HEK293 (cell line): Measurements from ENCODE around the gene RAB3B.
"Not testable (repeated sequence)": the region's sequence is repeated elsewhere in the genome, so short reads cannot be mapped to it uniquely, and the experiment has no call there.

Source experiments
- CTCF ChIA-PET: fragments of 350-600 bp; formaldehyde crosslinking; extraction: SDS; loops from one replicate; lab custom pipeline; 2021; ENCODE audit warnings: antibody characterized with exemption; lab: Yijun Ruan, JAX
- POLR2A ChIA-PET: fragments of 300-600 bp; formaldehyde crosslinking; extraction: SDS; loops from one replicate; lab custom pipeline; 2020; ENCODE audit warnings: antibody characterized with exemption, inconsistent platforms; lab: Yijun Ruan, JAX
- H3K27ac ChIP-seq: fragments of 200-500 bp; sonication (Bioruptor generic); 2 replicates; pipeline ENCODE4 v1.5.1; 2014; ENCODE audit warnings: low read depth, low read length, control low read depth, inconsistent platforms; ENCODE audit errors: extremely low read depth
- H3K36me3 ChIP-seq, 2 experiments: fragments of 200-500 bp in 1 of 2; sonication (Bioruptor generic) in 1 of 2; 1 replicate in 1 of 2; 2 replicates in 1 of 2; pipeline ENCODE4 v1.5.1; 2014 to 2017; ENCODE audit warnings: inconsistent platforms in 2 of 2, low read length in 2 of 2; ENCODE audit not compliant: control insufficient read depth in 2 of 2, insufficient read depth in 1 of 2
- H3K4me1 ChIP-seq: fragments of 200-500 bp; sonication (Bioruptor generic); 2 replicates; pipeline ENCODE4 v1.5.1; 2014; ENCODE audit warnings: mild to moderate bottlenecking, low read length, inconsistent platforms; ENCODE audit not compliant: control insufficient read depth, insufficient read depth
- H3K4me3 ChIP-seq: 2 replicates; pipeline ENCODE4 v1.5.1; 2011; ENCODE audit warnings: low read depth, mild to moderate bottlenecking, control low read depth, low read length, moderate library complexity
- H3K9me3 ChIP-seq: fragments of 200-500 bp; sonication (Bioruptor generic); 2 replicates; pipeline ENCODE4 v1.5.1; 2014; ENCODE audit warnings: low read depth, low read length, inconsistent platforms; ENCODE audit not compliant: control insufficient read depth, insufficient read depth
- GLI4 ChIP-seq: fragments of 450-650 bp; formaldehyde crosslinking; IDR thresholded peaks from 2 replicates; pipeline ENCODE4 v1.5.1; 2016; ENCODE audit warnings: missing biosample characterization, missing genetic modification characterization
- GLIS1 ChIP-seq: fragments of 450-650 bp; formaldehyde crosslinking; IDR thresholded peaks from 2 replicates; pipeline ENCODE4 v1.5.1; 2016; ENCODE audit warnings: missing biosample characterization, missing genetic modification characterization
- GLIS2 ChIP-seq: fragments of 450-650 bp; formaldehyde crosslinking; IDR thresholded peaks from 2 replicates; pipeline ENCODE4 v1.5.1; 2016; ENCODE audit warnings: missing biosample characterization, missing genetic modification characterization
- HIC1 ChIP-seq: fragments of 450-650 bp; formaldehyde crosslinking; IDR thresholded peaks from 2 replicates; pipeline ENCODE4 v1.5.1; 2016; ENCODE audit warnings: missing biosample characterization, missing genetic modification characterization
- INSM2 ChIP-seq: fragments of 450-650 bp; formaldehyde crosslinking; IDR thresholded peaks from 2 replicates; pipeline ENCODE4 v1.5.1; 2016; ENCODE audit warnings: missing biosample characterization, missing genetic modification characterization
- PRDM10 ChIP-seq: fragments of 450-650 bp; formaldehyde crosslinking; IDR thresholded peaks from 2 replicates; pipeline ENCODE4 v1.5.1; 2016; ENCODE audit warnings: missing biosample characterization, missing genetic modification characterization
- YY1 ChIP-seq: fragments of 450-650 bp; formaldehyde crosslinking; IDR thresholded peaks from 2 replicates; pipeline ENCODE4 v1.5.1; 2018; ENCODE audit warnings: missing biosample characterization, missing genetic modification characterization
- YY2 ChIP-seq: fragments of 450-650 bp; formaldehyde crosslinking; IDR thresholded peaks from 2 replicates; pipeline ENCODE4 v1.5.1; 2016; ENCODE audit warnings: missing biosample characterization, missing genetic modification characterization
- ZBTB21 ChIP-seq: fragments of 450-650 bp; formaldehyde crosslinking; IDR thresholded peaks from 2 replicates; pipeline ENCODE4 v1.5.1; 2017; ENCODE audit warnings: missing biosample characterization, missing genetic modification characterization
- ZFHX2 ChIP-seq: fragments of 450-650 bp; formaldehyde crosslinking; conservative IDR thresholded peaks from 2 replicates; pipeline ENCODE4 v1.5.1; 2016; ENCODE audit warnings: missing biosample characterization, missing genetic modification characterization
- ZIC2 ChIP-seq: fragments of 450-650 bp; formaldehyde crosslinking; IDR thresholded peaks from 2 replicates; pipeline ENCODE4 v1.5.1; 2016; ENCODE audit warnings: missing biosample characterization, missing genetic modification characterization
- ZNF10 ChIP-seq: fragments of 450-650 bp; formaldehyde crosslinking; IDR thresholded peaks from 2 replicates; pipeline ENCODE4 v1.5.1; 2017; ENCODE audit warnings: missing biosample characterization, missing genetic modification characterization
- ZNF175 ChIP-seq: fragments of 450-650 bp; formaldehyde crosslinking; IDR thresholded peaks from 2 replicates; pipeline ENCODE4 v1.5.1; 2016; ENCODE audit warnings: missing biosample characterization, missing genetic modification characterization
- ZNF19 ChIP-seq: fragments of 450-650 bp; formaldehyde crosslinking; IDR thresholded peaks from 2 replicates; pipeline ENCODE4; 2016; ENCODE audit warnings: missing biosample characterization, missing genetic modification characterization, low read depth
- ZNF223 ChIP-seq: fragments of 450-650 bp; formaldehyde crosslinking; IDR thresholded peaks from 2 replicates; pipeline ENCODE4 v1.5.1; 2016; ENCODE audit warnings: missing biosample characterization, missing genetic modification characterization
- ZNF292 ChIP-seq: fragments of 450-650 bp; formaldehyde crosslinking; IDR thresholded peaks from 2 replicates; pipeline ENCODE4 v1.5.1; 2016; ENCODE audit warnings: low read depth, missing biosample characterization, missing genetic modification characterization, borderline replicate concordance
- ZNF366 ChIP-seq: fragments of 450-650 bp; formaldehyde crosslinking; conservative IDR thresholded peaks from 2 replicates; pipeline ENCODE4 v1.5.1; 2016; ENCODE audit warnings: missing biosample characterization, missing genetic modification characterization
- ZNF416 ChIP-seq: fragments of 450-650 bp; formaldehyde crosslinking; IDR thresholded peaks from 2 replicates; pipeline ENCODE4 v1.5.1; 2016; ENCODE audit warnings: missing biosample characterization, missing genetic modification characterization
- ZNF549 ChIP-seq: fragments of 450-650 bp; IDR thresholded peaks from 2 replicates; pipeline ENCODE4 v1.5.1; 2018; ENCODE audit warnings: missing biosample characterization, missing genetic modification characterization, mild to moderate bottlenecking, inconsistent platforms, moderate library complexity
- ZNF560 ChIP-seq: fragments of 450-650 bp; formaldehyde crosslinking; IDR thresholded peaks from 2 replicates; pipeline ENCODE4 v1.5.1; 2017; ENCODE audit warnings: missing biosample characterization, missing genetic modification characterization, borderline replicate concordance
- ZNF624 ChIP-seq: fragments of 450-650 bp; formaldehyde crosslinking; IDR thresholded peaks from 2 replicates; pipeline ENCODE4 v1.5.1; 2017; ENCODE audit warnings: missing biosample characterization, missing genetic modification characterization
- ZSCAN18 ChIP-seq: fragments of 450-650 bp; formaldehyde crosslinking; IDR thresholded peaks from 2 replicates; pipeline ENCODE4 v1.5.1; 2016; ENCODE audit warnings: missing biosample characterization, missing genetic modification characterization

RAB3B gene

GRCh38 chr1:51968632-51969031, 21.9 kb downstream of the RAB3B start (continued):
- TF ChIP-seq ZNF549, result no peak
- no peak for TF ChIP-seq YY1 (tag by site-specific recombination)
- TF ChIP-seq ZNF624 (tag by site-specific recombination), result no peak
- no peak for TF ChIP-seq YY2 (tag by site-specific recombination)
- TF ChIP-seq INSM2, result no peak

- H3K9me3 ChIP-seq, POLR2A ChIA-PET, H3K4me3 ChIP-seq, H3K36me3 ChIP-seq, H3K27ac ChIP-seq, H3K4me1 ChIP-seq, CTCF ChIA-PET: not testable (repeated sequence)
These were observed 23.2 kb downstream of the RAB3B start for GRCh38 chr1:51967213-51967791.

- Histone ChIP-seq H3K4me3 (no peak overlapping the region), H3K9me3 (no peaks in the 10 kb centered on the region), H3K27ac (no peak overlapping the region), H3K4me1 (no peaks in the 10 kb centered on the region), H3K36me3 (peaks cover 0 to 5% of the 10 kb centered on the region in 2 experiments; a peak in 1 of 3 replicates)
- POLR2A ChIA-PET, result no interaction called here
- TF ChIP-seq ZIC2 (tag by site-specific recombination), result 0 out of 2 replicates have a peak, but pooled peaks have one; percentile 16
- TF ChIP-seq ZNF416 (tag by site-specific recombination), result no peak
- TF ChIP-seq ZBTB21 (tag by site-specific recombination), result no peak
- no peak for TF ChIP-seq ZNF366 (tag by site-specific recombination)
- CTCF ChIA-PET, result interaction anchor here (1.0 kb wide), 1 partner anchor 29 kb away, joined by 3 read pairs; no protein-coding TSS in a partner anchor
These were observed 23.9 kb downstream of the RAB3B start for GRCh38 chr1:51966559-51966958.

- no peaks in the 10 kb centered on the region for H3K4me1 ChIP-seq
- no peak for TF ChIP-seq ZNF10 (tag by site-specific recombination)
- TF ChIP-seq ZSCAN18, result no peak
- TF ChIP-seq GLIS1, result no peak
- no peak for TF ChIP-seq PRDM10 (tag by site-specific recombination)
- no peak for TF ChIP-seq ZNF223 (tag by site-specific recombination)
- no peak for TF ChIP-seq ZNF560
- no peak for TF ChIP-seq ZNF19 (tag by site-specific recombination)
- TF ChIP-seq ZNF175, result no peak
- no peak for TF ChIP-seq GLIS2 (tag by site-specific recombination)
- TF ChIP-seq GLI4, result no peak
- TF ChIP-seq HIC1, result no peak
- no peak for TF ChIP-seq ZFHX2 (tag by site-specific recombination)
- no peak for TF ChIP-seq ZNF292 (tag by site-specific recombination)
These were observed 26.2 kb downstream of the RAB3B start for GRCh38 chr1:51964309-51964696.

More at GRCh38 chr1:51964309-51964696, 26.2 kb downstream of the RAB3B start:
- POLR2A ChIA-PET, result no interaction called here
- no peak overlapping the region for H3K27ac ChIP-seq
- H3K4me3 ChIP-seq, result no peak overlapping the region
- no peaks in the 10 kb centered on the region for H3K9me3 ChIP-seq
- peaks cover 0 to 5% of the 10 kb centered on the region in 2 experiments; a peak in 1 of 3 replicates for H3K36me3 ChIP-seq
- CTCF ChIA-PET, result no interaction called here
